ENCODE results near the gene BCAR3.

DNA sequence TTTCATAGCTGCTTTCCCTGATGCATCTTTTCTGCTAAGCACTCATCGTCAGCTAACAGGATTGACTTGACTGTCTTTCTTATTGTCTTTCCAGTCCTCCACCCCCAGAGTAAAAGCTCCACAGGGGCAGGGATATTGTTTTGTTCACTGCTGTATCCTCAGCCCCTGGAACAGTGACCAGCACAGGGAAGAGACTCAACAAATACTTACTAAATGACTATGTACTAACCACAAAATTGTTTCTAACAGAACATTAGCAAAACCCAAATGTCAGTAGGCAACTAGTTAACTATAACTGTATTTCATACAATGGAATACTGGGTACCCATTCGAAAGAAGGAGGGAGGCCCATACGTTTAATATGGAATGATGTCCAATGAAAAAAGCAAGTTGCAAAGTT is 53.0 kb downstream of the BCAR3 start:
- no peak for TF ChIP-seq POLR2A (IDR thresholded peaks at IDR 0.05)
- TF ChIP-seq, protein P1, sequence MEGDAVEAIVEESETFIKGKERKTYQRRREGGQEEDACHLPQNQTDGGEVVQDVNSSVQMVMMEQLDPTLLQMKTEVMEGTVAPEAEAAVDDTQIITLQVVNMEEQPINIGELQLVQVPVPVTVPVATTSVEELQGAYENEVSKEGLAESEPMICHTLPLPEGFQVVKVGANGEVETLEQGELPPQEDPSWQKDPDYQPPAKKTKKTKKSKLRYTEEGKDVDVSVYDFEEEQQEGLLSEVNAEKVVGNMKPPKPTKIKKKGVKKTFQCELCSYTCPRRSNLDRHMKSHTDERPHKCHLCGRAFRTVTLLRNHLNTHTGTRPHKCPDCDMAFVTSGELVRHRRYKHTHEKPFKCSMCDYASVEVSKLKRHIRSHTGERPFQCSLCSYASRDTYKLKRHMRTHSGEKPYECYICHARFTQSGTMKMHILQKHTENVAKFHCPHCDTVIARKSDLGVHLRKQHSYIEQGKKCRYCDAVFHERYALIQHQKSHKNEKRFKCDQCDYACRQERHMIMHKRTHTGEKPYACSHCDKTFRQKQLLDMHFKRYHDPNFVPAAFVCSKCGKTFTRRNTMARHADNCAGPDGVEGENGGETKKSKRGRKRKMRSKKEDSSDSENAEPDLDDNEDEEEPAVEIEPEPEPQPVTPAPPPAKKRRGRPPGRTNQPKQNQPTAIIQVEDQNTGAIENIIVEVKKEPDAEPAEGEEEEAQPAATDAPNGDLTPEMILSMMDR (IDR thresholded peaks at IDR 0.05), result no peak
